ENCODE data around the gene ZBTB20.

Gene ZBTB20

GRCh38 chr3:114333180-114333922 is 813.7 kb downstream of the ZBTB20 start:
- H3K27ac ChIP-seq (replicated peaks), result no peak overlapping the region
- no peak overlapping the region for H3K4me3 ChIP-seq (replicated peaks; ENCODE audit: insufficient read depth, low read length)
- H3K27me3 ChIP-seq (ENCODE audit: insufficient read depth, poor library complexity, severe bottlenecking), result no peaks in the 10 kb centered on the region
- no peak for DNase-seq (ENCODE audit: low read depth in 1 of 2, low spot score in 1 of 2)
- TF ChIP-seq CTCF (IDR thresholded peaks at IDR 0.05; ENCODE audit: insufficient read depth, low read length), result no peak
- no peak for TF ChIP-seq SPI1 (IDR thresholded peaks at IDR 0.05; ENCODE audit: borderline replicate concordance, low read depth)
- no peak for TF ChIP-seq GABPA (IDR thresholded peaks at IDR 0.05; ENCODE audit: low read depth)
- TF ChIP-seq POLR2AphosphoS5 (IDR thresholded peaks at IDR 0.05; ENCODE audit: low read depth), result no peak
- TF ChIP-seq REST (IDR thresholded peaks at IDR 0.05; ENCODE audit: insufficient replicate concordance, low read depth), result no peak

GRCh38 chr3:114332342-114333179 is 814.5 kb downstream of the ZBTB20 start:
- DNase-seq (ENCODE audit: low read depth in 1 of 2, low spot score in 1 of 2), result no peak
- Histone ChIP-seq H3K4me3 (replicated peaks; ENCODE audit: insufficient read depth, low read length) (no peak overlapping the region), H3K27ac (replicated peaks) (no peak overlapping the region)

More at GRCh38 chr3:114332342-114333179, 814.5 kb downstream of the ZBTB20 start:
- TF ChIP-seq SPI1 (IDR thresholded peaks at IDR 0.05; ENCODE audit: borderline replicate concordance, low read depth) (no peak), CTCF (IDR thresholded peaks at IDR 0.05; ENCODE audit: insufficient read depth, low read length) (no peak), POLR2AphosphoS5 (IDR thresholded peaks at IDR 0.05; ENCODE audit: low read depth) (no peak), GABPA (IDR thresholded peaks at IDR 0.05; ENCODE audit: low read depth) (no peak), REST (IDR thresholded peaks at IDR 0.05; ENCODE audit: insufficient replicate concordance, low read depth) (no peak)
- H3K27me3 ChIP-seq (ENCODE audit: insufficient read depth, poor library complexity, severe bottlenecking), result no peaks in the 10 kb centered on the region
